Ureter (tissue), 1 donor: Measurements from ENCODE around the gene MED20. TPM values are rescaled to one million over a fixed set of nuclear protein-coding genes. Genes with fewer than 3 reads are reported as not detected.

Experiments
- total RNA-seq: library from RNA; stranded (reverse); gene quantifications from one replicate; pipeline ENCODE4 v1.2.4, GENCODE V29; 2023
- donor health status: DM: yes; HTN: yes; CAD: no.

MED20 gene
- total RNA-seq, 1 donor from 2014 or later = 23.8 TPM

Other genes with a start within 250 kb of the MED20 start
- 29.4 TPM for gene TFEB, start 185.5 kb downstream of the MED20 start, total RNA-seq
- not detected for gene PGC, start 173.7 kb downstream of the MED20 start, total RNA-seq
- 7.5 TPM for gene FRS3, start 141.2 kb downstream of the MED20 start, total RNA-seq
- 14.2 TPM for gene PRICKLE4, start 140.4 kb downstream of the MED20 start, total RNA-seq
- gene TOMM6, start 133.4 kb downstream of the MED20 start, total RNA-seq = 209 TPM
- 6.0 TPM for gene USP49, start 25.8 kb downstream of the MED20 start, total RNA-seq
- 24.6 TPM for gene BYSL, start 360 bp upstream of the MED20 start, total RNA-seq
- gene CCND3, start 20.7 kb upstream of the MED20 start, total RNA-seq = 69.1 TPM
- 34.2 TPM for gene TAF8, start 129.4 kb upstream of the MED20 start, total RNA-seq
- 69.3 TPM for gene C6orf132, start 221.5 kb upstream of the MED20 start, total RNA-seq